Thoracic aorta (tissue), 2 donors: Measurements from ENCODE around the gene TJP3. TPM values are rescaled to one million over a fixed set of nuclear protein-coding genes. Genes with fewer than 3 reads are reported as not detected.

Source experiments
- ATAC-seq: fragments of 150-250 bp; one replicate; pipeline ENCODE4 v1.8.0; 2017; ENCODE audit warnings: low read depth; ENCODE audit not compliant: insufficient number of reproducible peaks, low FRiP score
- DNase-seq: peaks from one replicate; pipeline ENCODE4 v3.0.0-alpha.2; 2020; ENCODE audit warnings: low spot score
- H3K27ac ChIP-seq, 2 donors: fragments of 200-600 bp; sonication (generic); 1 replicate in 1 of 2; 2 replicates in 1 of 2; pipeline ENCODE4 v1.5.1; 2016; ENCODE audit warnings: mild to moderate bottlenecking in 2 of 2, moderate library complexity in 2 of 2
- H3K27me3 ChIP-seq: fragments of 200-600 bp; sonication (generic); replicated peaks from 2 replicates; pipeline ENCODE4 v1.6.0; 2016; ENCODE audit warnings: mild to moderate bottlenecking; ENCODE audit not compliant: insufficient read depth
- H3K36me3 ChIP-seq: fragments of 200-600 bp; sonication (generic); one replicate; pipeline ENCODE4 v1.5.1; 2016
- H3K4me1 ChIP-seq, 2 donors: fragments of 200-600 bp; sonication (generic); 1 replicate in 1 of 2; 2 replicates in 1 of 2; pipeline versions ENCODE4 v1.5.1 to v1.6.0; 2016; ENCODE audit warnings: low read depth in 2 of 2, mild to moderate bottlenecking in 1 of 2; ENCODE audit not compliant: control insufficient read depth in 1 of 2
- H3K4me3 ChIP-seq: fragments of 200-600 bp; sonication (generic); 2 replicates; pipeline ENCODE4 v1.5.1; 2016; ENCODE audit warnings: mild to moderate bottlenecking
- H3K9me3 ChIP-seq: fragments of 200-600 bp; sonication (generic); 2 replicates; pipeline ENCODE4 v1.5.1; 2016
- CTCF ChIP-seq: fragments of 200-600 bp; sonication (generic); IDR thresholded peaks from one replicate; pipeline ENCODE4 v1.5.1; 2019; ENCODE audit warnings: antibody characterized with exemption
- total RNA-seq, 2 donors: library from RNA; depleted of rRNA; stranded (reverse); fragments of >200 nt; gene quantifications; one replicate each; pipeline versions ENCODE4 v1.1.0 to v1.2.3, GENCODE V29; 2016

The TJP3 gene
- total RNA-seq, 2 donors from 2014 or later, result 0.41 to 2.1 TPM

DNA sequence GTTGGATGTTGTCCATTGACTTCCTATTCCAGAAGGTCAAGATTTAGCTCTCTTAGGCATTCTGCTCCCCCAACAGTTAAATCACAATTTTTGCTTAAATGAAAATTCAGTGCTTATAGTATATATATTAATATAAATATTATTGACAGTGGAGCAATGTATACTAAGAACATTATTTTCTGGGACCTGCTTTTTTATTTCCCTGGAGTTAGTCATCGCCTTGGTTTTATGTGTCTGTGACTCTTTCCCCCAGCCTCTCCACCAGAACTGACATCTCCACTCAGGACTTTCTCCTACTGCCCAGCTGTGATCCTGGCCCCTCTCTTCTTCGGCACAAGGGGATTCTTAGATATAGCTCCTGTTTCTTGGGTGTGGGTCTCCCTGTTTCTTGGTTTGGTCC, 88.2 kb downstream of the TJP3 start:
- peaks cover 5% of the 10 kb centered on the region for H3K9me3 ChIP-seq
- ATAC-seq (no peak), DNase-seq (no peak)
- H3K27ac ChIP-seq, result no peak overlapping the region
- peaks cover 3 to 5% of the 10 kb centered on the region in 2 donors for H3K4me1 ChIP-seq
- H3K4me3 ChIP-seq, result no peak overlapping the region
- no peak for TF ChIP-seq CTCF
- peaks cover 6% of the 10 kb centered on the region for H3K27me3 ChIP-seq
- H3K36me3 ChIP-seq, result no peaks in the 10 kb centered on the region

DNA sequence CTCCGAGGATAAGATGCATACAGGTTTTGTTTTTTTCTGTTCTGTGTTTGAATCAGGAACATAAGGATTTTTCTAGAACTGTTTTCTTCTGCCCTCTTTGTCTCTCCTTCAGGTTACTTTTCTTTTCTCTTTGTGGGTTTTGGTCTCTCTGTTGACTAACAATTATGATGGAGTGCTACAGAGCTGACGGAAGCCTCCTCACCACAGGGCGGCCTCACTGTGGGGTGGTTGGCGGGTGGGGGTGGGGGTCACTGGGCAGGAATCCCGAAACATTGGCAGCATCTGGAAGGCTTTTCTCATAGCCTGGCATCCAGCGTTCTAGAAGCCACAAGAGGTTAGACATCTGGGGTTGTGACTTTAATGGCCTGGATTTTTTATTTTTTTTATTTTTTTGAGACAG, 90.0 kb downstream of the TJP3 start:
- Histone ChIP-seq H3K4me1 (peaks cover 9 to 11% of the 10 kb centered on the region in 2 donors), H3K36me3 (no peaks in the 10 kb centered on the region), H3K4me3 (no peak overlapping the region), H3K27ac (no peak overlapping the region), H3K27me3 (peaks cover 8% of the 10 kb centered on the region), H3K9me3 (peaks cover 5% of the 10 kb centered on the region)
- ATAC-seq (no peak), DNase-seq (no peak)
- TF ChIP-seq CTCF, result no peak

Other genes with a start within 250 kb of the TJP3 start
- not detected for gene SMIM24, start 227.9 kb upstream of the TJP3 start, total RNA-seq
- gene SMIM44, start 224.9 kb upstream of the TJP3 start, total RNA-seq, result not detected
- 10 to 100 TPM; 22.0 to 24.2 TPM for gene DOHH, start 207.7 kb upstream of the TJP3 start, total RNA-seq
- gene FZR1, start 202.1 kb upstream of the TJP3 start, total RNA-seq, result 10 to 100 TPM; 29.6 to 33.8 TPM
- gene TEKTIP1, start 169.2 kb upstream of the TJP3 start, total RNA-seq, result not detected
- 100 to 1,000 TPM in 1 of 2 donors, 10 to 100 TPM in 1; 85.6 to 112 TPM for gene MFSD12, start 150.8 kb upstream of the TJP3 start, total RNA-seq
- 100 to 1,000 TPM in 1 of 2 donors, 10 to 100 TPM in 1; 90.8 to 120 TPM for gene HMG20B, start 135.4 kb upstream of the TJP3 start, total RNA-seq
- gene GIPC3, start 122.9 kb upstream of the TJP3 start, total RNA-seq, result 1 to 10 TPM; 1.1 to 1.6 TPM
- gene TBXA2R, start 101.5 kb upstream of the TJP3 start, total RNA-seq, result 10 to 100 TPM; 29.4 to 39.1 TPM
- 10 to 100 TPM; 33.4 to 38.0 TPM for gene CACTIN, start 81.6 kb upstream of the TJP3 start, total RNA-seq
- 10 to 100 TPM; 82.6 to 84.5 TPM for gene PIP5K1C, start 7.9 kb upstream of the TJP3 start, total RNA-seq
- 10 to 100 TPM; 17.4 to 26.8 TPM for gene APBA3, start 53.3 kb downstream of the TJP3 start, total RNA-seq
- gene MRPL54, start 54.3 kb downstream of the TJP3 start, total RNA-seq, result 10 to 100 TPM; 32.4 to 56.9 TPM
- not detected for gene RAX2, start 63.8 kb downstream of the TJP3 start, total RNA-seq
- 1 to 10 TPM; 5.4 to 6.4 TPM for gene MATK, start 78.0 kb downstream of the TJP3 start, total RNA-seq
- gene ZFR2, start 160.7 kb downstream of the TJP3 start, total RNA-seq, result not detected
- gene ATCAY, start 172.3 kb downstream of the TJP3 start, total RNA-seq, result not detected
- gene NMRK2, start 224.7 kb downstream of the TJP3 start, total RNA-seq, result 1 to 10 TPM in 1 of 2 donors, not detected in 1; 1.8 TPM